HAP-1 (cell line): ENCODE measurements around the gene IDI2.
"Not testable (repeated sequence)": the region's sequence is repeated elsewhere in the genome, so short reads cannot be mapped to it uniquely, and the experiment has no call there.

Experiments
- DNase-seq, 2 experiments: peaks; one replicate each; pipeline ENCODE4 v3.0.0-alpha.2; 2016 to 2020; ENCODE audit warnings: low spot score in 2 of 2
- H3K27me3 ChIP-seq: fragments of 250-450 bp; sonication (Bioruptor Pico); 2 replicates; pipeline ENCODE4 v1.5.1; 2020; ENCODE audit warnings: low read depth, mild to moderate bottlenecking, moderate library complexity
- H3K36me3 ChIP-seq: fragments of 250-450 bp; sonication (Bioruptor Pico); replicated peaks from 2 replicates; pipeline ENCODE4 v1.5.1; 2020; ENCODE audit warnings: mild to moderate bottlenecking
- H3K4me1 ChIP-seq: fragments of 250-450 bp; sonication (Bioruptor Pico); 2 replicates; pipeline ENCODE4 v1.5.1; 2020; ENCODE audit warnings: mild to moderate bottlenecking
- H3K4me3 ChIP-seq: fragments of 250-450 bp; sonication (Bioruptor Pico); 2 replicates; pipeline ENCODE4 v1.5.1; 2020; ENCODE audit warnings: mild to moderate bottlenecking, moderate library complexity
- H3K9me3 ChIP-seq: fragments of 250-450 bp; sonication (Bioruptor Pico); 2 replicates; pipeline ENCODE4 v1.5.1; 2020; ENCODE audit warnings: mild to moderate bottlenecking, moderate library complexity
- in situ Hi-C: fragments of 300-500 bp; cut with MboI; formaldehyde crosslinking; loops from 3 replicates; pipeline ENCODE4 v1.14.3; 2020; ENCODE audit warnings: low sequenced_read_pairs, inconsistent platforms, mixed read lengths

IDI2 gene

GRCh38 chr10:1011696-1012095, 14.0 kb downstream of the IDI2 start:
- H3K4me3 ChIP-seq, result no peak overlapping the region
- H3K9me3 ChIP-seq, result no peaks in the 10 kb centered on the region
- peaks cover 83% of the 10 kb centered on the region for H3K36me3 ChIP-seq
- in situ Hi-C loops, result no loop called here
- no peak for DNase-seq
- H3K27me3 ChIP-seq, result no peaks in the 10 kb centered on the region
- no peaks in the 10 kb centered on the region for H3K4me1 ChIP-seq

DNA sequence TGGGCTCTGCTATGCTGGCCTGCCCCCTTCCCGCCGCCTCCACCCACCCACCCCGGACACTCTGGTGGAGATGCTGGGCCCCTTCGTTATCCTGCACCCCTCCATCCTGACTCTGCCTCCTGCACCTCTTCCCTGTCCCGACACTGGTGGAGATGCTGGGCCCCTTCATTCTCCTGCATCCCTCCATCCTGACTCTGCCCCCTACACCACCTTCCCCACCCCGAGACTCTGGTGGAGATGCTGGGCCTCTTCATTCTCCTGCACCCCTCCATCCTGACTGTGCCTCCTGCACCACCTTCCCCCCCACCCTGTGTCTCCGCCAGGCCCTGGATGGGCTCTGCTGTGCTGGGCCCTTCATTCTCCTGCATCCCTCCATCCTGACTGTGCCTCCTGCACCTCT, 15.0 kb downstream of the IDI2 start:
- DNase-seq, result no peak
- Histone ChIP-seq H3K36me3 (peaks cover 84% of the 10 kb centered on the region), H3K27me3 (no peaks in the 10 kb centered on the region), H3K9me3 (no peaks in the 10 kb centered on the region), H3K4me1 (no peaks in the 10 kb centered on the region), H3K4me3 (no peak overlapping the region)
- in situ Hi-C loops, result no loop called here

DNA sequence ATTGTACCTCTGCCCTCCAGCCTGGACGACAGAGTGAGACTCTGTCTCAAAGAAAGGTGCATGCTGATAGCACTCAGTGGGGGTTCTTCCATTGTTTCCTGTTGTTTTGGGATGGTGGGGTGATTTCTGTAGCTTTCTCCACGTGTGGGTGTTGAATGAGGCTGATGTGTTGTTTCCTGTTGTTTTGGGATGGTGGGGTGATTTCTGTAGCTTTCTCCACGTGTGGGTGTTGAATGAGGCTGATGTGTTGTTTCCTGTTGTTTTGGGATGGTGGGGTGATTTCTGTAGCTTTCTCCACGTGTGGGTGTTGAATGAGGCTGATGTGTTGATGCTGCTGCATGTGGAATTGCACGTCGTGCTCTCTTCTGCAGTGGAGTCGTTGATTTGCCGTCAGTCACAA, 15.7 kb downstream of the IDI2 start:
- peaks cover 89% of the 10 kb centered on the region for H3K36me3 ChIP-seq
- DNase-seq, H3K27me3 ChIP-seq, H3K9me3 ChIP-seq, in situ Hi-C loops, H3K4me3 ChIP-seq, H3K4me1 ChIP-seq: not testable (repeated sequence)

DNA sequence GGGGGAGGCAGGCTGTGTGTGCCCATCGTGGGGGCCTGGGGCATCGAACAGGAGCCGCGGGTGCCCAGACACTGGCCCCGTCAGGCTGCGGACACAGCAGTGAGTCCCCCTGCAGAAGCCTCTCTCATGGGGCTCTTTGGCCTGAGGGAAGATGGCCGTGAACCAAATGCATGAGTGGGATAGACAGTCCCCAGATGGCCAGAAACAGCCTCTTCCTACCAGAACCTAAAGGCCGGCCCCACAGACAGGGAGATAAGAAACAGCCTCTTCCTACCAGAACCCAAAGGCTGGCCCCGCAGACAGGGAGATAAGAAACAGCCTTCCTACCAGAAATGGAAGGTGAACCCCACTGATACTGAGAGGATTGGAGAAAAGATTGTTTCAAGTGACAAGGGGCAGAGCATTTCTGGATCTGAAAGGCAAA, 16.6 kb downstream of the IDI2 start:
- in situ Hi-C loops, result no loop called here
- Histone ChIP-seq H3K27me3 (no peaks in the 10 kb centered on the region), H3K4me3 (no peak overlapping the region), H3K36me3 (peaks cover 92% of the 10 kb centered on the region), H3K4me1 (no peaks in the 10 kb centered on the region), H3K9me3 (no peaks in the 10 kb centered on the region)
- DNase-seq, result no peak

DNA sequence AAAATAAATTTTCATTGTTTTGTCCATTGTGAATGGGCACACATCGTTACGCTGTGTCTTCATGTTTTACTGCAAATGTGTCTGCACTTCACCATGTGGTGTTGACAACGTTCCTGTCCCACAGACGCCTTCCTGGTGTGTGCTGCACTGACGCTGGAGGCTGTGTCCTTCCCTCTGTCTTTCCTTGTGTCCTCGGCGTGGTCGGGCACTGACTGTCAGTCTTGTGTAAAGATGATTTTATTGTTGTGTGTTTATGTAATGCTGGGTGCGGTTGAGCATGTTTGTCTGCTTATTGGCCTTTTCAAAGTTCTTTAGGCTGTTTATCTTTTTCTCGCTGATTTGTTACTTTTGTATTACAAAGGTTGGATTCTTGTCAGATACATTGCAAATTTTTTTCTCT, 18.1 kb downstream of the IDI2 start:
- DNase-seq, result no peak
- Histone ChIP-seq H3K4me1 (no peaks in the 10 kb centered on the region), H3K4me3 (no peak overlapping the region), H3K36me3 (peaks cover 92% of the 10 kb centered on the region), H3K9me3 (no peaks in the 10 kb centered on the region), H3K27me3 (no peaks in the 10 kb centered on the region)
- in situ Hi-C loops, result no loop called here

- Histone ChIP-seq H3K36me3 (peaks cover 90% of the 10 kb centered on the region), H3K27me3 (no peaks in the 10 kb centered on the region), H3K9me3 (no peaks in the 10 kb centered on the region), H3K4me3 (no peak overlapping the region), H3K4me1 (no peaks in the 10 kb centered on the region)
- in situ Hi-C loops, result no loop called here
- DNase-seq, result no peak
Observed at GRCh38 chr10:1006573-1006972, 19.1 kb downstream of the IDI2 start.

DNA sequence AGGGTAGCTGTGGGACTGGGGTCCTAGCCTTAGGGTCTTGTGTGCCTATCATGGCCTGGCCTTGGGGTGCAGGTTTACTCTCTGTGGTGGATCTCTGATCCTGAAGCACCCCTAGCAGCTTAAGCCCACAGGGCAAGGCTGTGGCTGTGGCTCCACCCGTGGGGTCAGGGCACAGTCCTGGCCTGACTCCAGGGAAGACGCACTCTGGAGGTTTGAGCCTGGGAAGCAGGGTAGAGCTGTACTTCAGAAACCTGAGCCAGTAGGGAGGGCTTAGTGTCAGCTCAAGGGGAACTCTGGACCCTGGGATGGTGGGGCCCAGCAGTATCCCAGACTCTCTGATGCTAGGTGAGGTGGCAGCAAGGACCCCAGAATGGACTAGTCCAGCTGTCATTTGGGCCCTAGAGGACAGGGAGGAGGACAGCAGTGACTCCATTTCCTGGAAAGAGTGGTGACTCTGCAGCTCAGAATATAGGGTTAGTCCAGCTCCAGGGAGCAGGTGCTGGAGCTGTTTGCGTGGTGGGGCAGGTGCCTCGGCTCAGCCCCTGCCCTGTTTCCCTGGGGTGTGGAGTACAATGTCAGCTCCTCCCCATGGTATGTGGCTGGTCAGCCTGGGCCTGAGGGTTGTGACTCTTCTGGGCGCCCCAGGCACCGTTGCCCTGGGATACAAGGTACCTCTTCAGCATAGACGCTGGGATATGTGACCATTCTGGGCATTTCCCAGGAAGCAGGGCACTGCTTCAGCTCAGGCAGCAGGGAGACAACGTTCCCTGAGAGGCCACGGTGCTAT, 21.6 kb downstream of the IDI2 start:
- Histone ChIP-seq H3K36me3 (peaks cover 96% of the 10 kb centered on the region), H3K27me3 (no peaks in the 10 kb centered on the region)
- in situ Hi-C loops, result no loop called here

GRCh38 chr10:1002425-1003006, 23.1 kb downstream of the IDI2 start:
- H3K27me3 ChIP-seq, result no peaks in the 10 kb centered on the region
- peaks cover 96% of the 10 kb centered on the region for H3K36me3 ChIP-seq

More for the DNA sequence above, 21.6 kb downstream of the IDI2 start:
- Histone ChIP-seq H3K4me3 (no peak overlapping the region), H3K9me3 (no peaks in the 10 kb centered on the region), H3K4me1 (no peaks in the 10 kb centered on the region)
- no peak for DNase-seq

GRCh38 chr10:997266-998022, 28.2 kb downstream of the IDI2 start:
- in situ Hi-C loops, result no loop called here
- Histone ChIP-seq H3K9me3 (no peaks in the 10 kb centered on the region), H3K4me3 (no peak overlapping the region), H3K4me1 (no peaks in the 10 kb centered on the region), H3K27me3 (no peaks in the 10 kb centered on the region), H3K36me3 (peaks cover 96% of the 10 kb centered on the region)
- no peak for DNase-seq

More at GRCh38 chr10:1002425-1003006, 23.1 kb downstream of the IDI2 start:
- no peak for DNase-seq
- Histone ChIP-seq H3K9me3 (no peaks in the 10 kb centered on the region), H3K4me1 (no peaks in the 10 kb centered on the region), H3K4me3 (no peak overlapping the region)
- in situ Hi-C loops, result no loop called here

GRCh38 chr10:996031-996430, 29.6 kb downstream of the IDI2 start:
- Histone ChIP-seq H3K36me3 (peaks cover 85% of the 10 kb centered on the region), H3K4me3 (no peak overlapping the region), H3K4me1 (no peaks in the 10 kb centered on the region), H3K27me3 (no peaks in the 10 kb centered on the region), H3K9me3 (no peaks in the 10 kb centered on the region)
- in situ Hi-C loops, result no loop called here
- no peak for DNase-seq

DNA sequence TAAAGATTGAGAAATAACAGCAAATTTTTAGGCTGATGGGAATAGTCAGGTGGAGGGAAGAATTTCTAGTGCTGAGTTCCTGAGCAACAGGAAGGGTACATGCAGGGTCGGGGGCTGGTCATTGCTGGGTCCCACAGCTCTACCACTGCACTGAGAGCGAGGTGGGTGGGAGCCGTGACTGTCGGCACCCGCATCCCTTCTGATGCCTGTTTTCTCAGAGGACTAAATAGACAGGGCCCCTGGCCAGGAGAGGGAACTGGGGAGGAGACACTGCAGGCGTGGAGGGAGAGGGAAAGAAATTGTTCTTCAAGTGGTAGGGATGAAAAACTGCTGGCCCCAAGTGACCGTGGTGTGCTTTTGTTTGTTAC, 30.1 kb downstream of the IDI2 start:
- in situ Hi-C loops, result no loop called here
- no peaks in the 10 kb centered on the region for H3K9me3 ChIP-seq
- H3K27me3 ChIP-seq, result no peaks in the 10 kb centered on the region
- no peaks in the 10 kb centered on the region for H3K4me1 ChIP-seq
- H3K4me3 ChIP-seq, result no peak overlapping the region
- no peak for DNase-seq
- H3K36me3 ChIP-seq, result peaks cover 84% of the 10 kb centered on the region

DNA sequence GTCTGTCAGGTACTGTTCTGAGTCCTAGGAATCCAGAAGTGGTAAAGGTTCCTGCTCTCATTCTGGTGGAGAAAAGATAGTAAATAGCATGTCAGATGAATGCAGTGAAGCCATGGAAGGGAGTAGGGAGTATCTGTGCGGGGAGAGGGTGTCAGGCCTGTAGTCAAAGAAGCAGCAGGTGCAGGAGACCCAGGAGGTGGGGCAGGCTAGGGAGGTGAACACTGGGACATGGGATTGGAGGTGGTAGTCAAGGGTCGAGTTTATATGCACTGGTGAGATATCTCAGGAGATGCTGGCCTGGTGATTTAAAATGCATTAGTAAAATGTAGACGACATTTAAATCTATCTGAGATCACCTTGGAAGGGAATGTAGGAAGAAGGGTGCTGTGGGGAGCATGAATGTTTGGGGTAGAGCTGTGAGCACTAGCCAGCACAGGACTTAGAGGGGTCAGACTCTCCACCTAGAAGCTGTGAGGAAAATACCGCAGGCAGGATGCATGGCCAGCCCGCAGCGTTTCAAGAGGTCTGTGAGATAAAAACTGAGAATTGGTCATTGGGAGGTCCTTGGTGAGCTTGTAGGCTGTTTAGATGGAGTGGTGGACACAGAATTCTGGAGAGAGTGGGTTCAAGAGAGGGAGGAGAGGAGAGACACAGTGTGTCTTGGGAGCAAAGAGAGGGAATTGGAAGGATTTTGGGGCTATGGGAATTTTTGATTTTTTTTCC, 30.7 kb downstream of the IDI2 start:
- in situ Hi-C loops, result no loop called here
- Histone ChIP-seq H3K9me3 (no peaks in the 10 kb centered on the region), H3K36me3 (peaks cover 86% of the 10 kb centered on the region), H3K27me3 (no peaks in the 10 kb centered on the region), H3K4me3 (no peak overlapping the region), H3K4me1 (peaks cover 1% of the 10 kb centered on the region; the same call in 1 of the 2 replicates)
- no peak for DNase-seq

- peaks cover 78% of the 10 kb centered on the region for H3K36me3 ChIP-seq
- peaks cover 6% of the 10 kb centered on the region; the same call in 1 of the 2 replicates for H3K4me1 ChIP-seq
- H3K27me3 ChIP-seq, result no peaks in the 10 kb centered on the region
- H3K4me3 ChIP-seq, result no peak overlapping the region
- no peaks in the 10 kb centered on the region for H3K9me3 ChIP-seq
- in situ Hi-C loops, result no loop called here
- DNase-seq, result no peak
Observed at GRCh38 chr10:992871-993270, 32.8 kb downstream of the IDI2 start.
